WTC11 (cell line): ENCODE data around the gene LRRC34.

Experiments
- ATF1 ChIP-seq: sonication (generic); formaldehyde crosslinking; IDR thresholded peaks from 2 replicates; pipeline ENCODE4 v1.8.1; 2023; ENCODE audit warnings: mild to moderate bottlenecking, moderate library complexity, missing genetic modification reagents
- CREB1 ChIP-seq: sonication (generic); formaldehyde crosslinking; IDR thresholded peaks from 2 replicates; pipeline ENCODE4 v1.8.0; 2023; ENCODE audit warnings: mild to moderate bottlenecking, missing genetic modification reagents
- CTCF ChIP-seq: fragments of 200-600 bp; IDR thresholded peaks from 2 replicates; pipeline ENCODE4 v1.8.0; 2022; ENCODE audit warnings: antibody characterized with exemption
- E2F5 ChIP-seq: sonication (generic); formaldehyde crosslinking; IDR thresholded peaks from 2 replicates; pipeline ENCODE4 v1.8.1; 2022; ENCODE audit warnings: mild to moderate bottlenecking, moderate library complexity, missing genetic modification reagents
- ESRRA ChIP-seq: sonication (generic); formaldehyde crosslinking; IDR thresholded peaks from 2 replicates; pipeline ENCODE4 v1.8.1; 2022; ENCODE audit warnings: mild to moderate bottlenecking, missing genetic modification reagents, borderline replicate concordance
- KAT7 ChIP-seq: sonication (generic); formaldehyde crosslinking; IDR thresholded peaks from 2 replicates; pipeline ENCODE4 v1.8.1; 2023; ENCODE audit warnings: missing genetic modification reagents, mild to moderate bottlenecking, borderline replicate concordance
- NR3C1 ChIP-seq: sonication (generic); formaldehyde crosslinking; conservative IDR thresholded peaks from 2 replicates; pipeline ENCODE4 v1.8.1; 2023; ENCODE audit warnings: low read depth, mild to moderate bottlenecking, missing genetic modification reagents
- PRDM15 ChIP-seq: sonication (generic); formaldehyde crosslinking; IDR thresholded peaks from 2 replicates; pipeline ENCODE4 v1.8.0; 2022; ENCODE audit warnings: missing genetic modification reagents
- STAT6 ChIP-seq: sonication (generic); formaldehyde crosslinking; conservative IDR thresholded peaks from 2 replicates; pipeline ENCODE4 v1.8.1; 2023; ENCODE audit warnings: mild to moderate bottlenecking, low read depth, missing genetic modification reagents, moderate library complexity
- TEAD1 ChIP-seq: sonication (generic); formaldehyde crosslinking; IDR thresholded peaks from 2 replicates; pipeline ENCODE4 v1.8.0; 2022; ENCODE audit warnings: mild to moderate bottlenecking, missing genetic modification reagents
- USF1 ChIP-seq: sonication (generic); formaldehyde crosslinking; IDR thresholded peaks from 2 replicates; pipeline ENCODE4 v1.8.0; 2022; ENCODE audit warnings: mild to moderate bottlenecking, missing genetic modification reagents

DNA sequence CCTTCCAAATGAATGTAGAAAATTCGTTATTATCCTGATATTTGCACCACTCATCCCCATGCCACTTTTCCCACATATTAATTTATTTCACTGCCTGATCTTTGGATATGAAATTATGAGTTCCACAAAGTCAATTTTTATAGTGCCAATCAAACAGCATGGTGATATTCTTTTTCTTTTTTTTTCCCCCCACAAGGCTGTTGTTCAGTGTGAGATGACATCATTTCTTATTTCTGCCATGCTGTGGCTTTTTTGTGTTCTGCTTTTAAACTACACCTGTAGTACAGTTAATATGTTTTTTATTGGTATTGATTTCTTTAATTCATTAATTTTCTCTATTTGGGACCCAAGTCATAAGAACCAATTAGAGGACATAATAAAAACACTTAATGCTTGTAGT lies 24.9 kb downstream of the LRRC34 start:
- TF ChIP-seq CTCF (no peak), E2F5 (CRISPR knock-in tag) (no peak), USF1 (CRISPR knock-in tag) (no peak), PRDM15 (no peak), TEAD1 (CRISPR knock-in tag) (no peak), NR3C1 (CRISPR knock-in tag) (no peak), CREB1 (CRISPR knock-in tag) (no peak), KAT7 (CRISPR knock-in tag) (no peak), ATF1 (CRISPR knock-in tag) (no peak), STAT6 (CRISPR knock-in tag) (no peak), ESRRA (CRISPR knock-in tag) (no peak)
